HCT116 (cell line): ENCODE measurements around the gene TRHDE.

Source experiments
- CEBPB ChIP-seq: IDR thresholded peaks from 2 replicates; pipeline ENCODE4 v1.6.1; 2012; ENCODE audit warnings: low read depth
- EGR1 ChIP-seq: IDR thresholded peaks from 2 replicates; pipeline ENCODE4 v1.6.1; 2012; ENCODE audit warnings: low read depth
- ELF1 ChIP-seq: IDR thresholded peaks from 2 replicates; pipeline ENCODE4 v1.6.1; 2012; ENCODE audit warnings: low read depth, borderline replicate concordance
- POLR2A ChIP-seq: IDR thresholded peaks from 2 replicates; pipeline ENCODE4 v1.7.0; 2011; ENCODE audit warnings: borderline replicate concordance; ENCODE audit not compliant: insufficient read depth, insufficient read length; ENCODE audit errors: extremely low read depth
- POLR2AphosphoS5 ChIP-seq: IDR thresholded peaks from 2 replicates; pipeline ENCODE4 v1.6.1; 2011; ENCODE audit warnings: mild to moderate bottlenecking, low read depth, low read length, moderate library complexity
- RAD21 ChIP-seq: IDR thresholded peaks from 2 replicates; pipeline ENCODE4 v1.6.1; 2012; ENCODE audit warnings: low read depth, mild to moderate bottlenecking
- YY1 ChIP-seq: IDR thresholded peaks from 2 replicates; pipeline ENCODE4 v1.6.1; 2011; ENCODE audit warnings: low read length, low read depth, moderate library complexity, mild to moderate bottlenecking; ENCODE audit not compliant: insufficient replicate concordance; ENCODE audit errors: extremely low read depth
- ZFX ChIP-seq: fragments of 450-650 bp; IDR thresholded peaks from 2 replicates; pipeline ENCODE4 v1.6.1; 2017
- ZNF274 ChIP-seq: fragments of 200-500 bp; sonication (Bioruptor generic); IDR thresholded peaks from 2 replicates; pipeline ENCODE4 v1.6.1; 2014; ENCODE audit warnings: mild to moderate bottlenecking, low read depth, low read length, inconsistent platforms
- TF ChIP-seq, protein P1 (sequence below), 3 experiments: fragments of 200-600 bp in 1 of 3; sonication (generic) in 1 of 3; IDR thresholded peaks in 2 of 3; conservative IDR thresholded peaks in 1 of 3; 2 replicates each; pipeline ENCODE4 v1.5.1; 2012 to 2017; ENCODE audit warnings: low read depth in 2 of 3, low read length in 2 of 3, antibody characterized with exemption in 1 of 3, borderline replicate concordance in 1 of 3, control low read depth in 1 of 3, mild to moderate bottlenecking in 1 of 3, mixed read lengths in 1 of 3, mixed run types in 1 of 3, moderate library complexity in 1 of 3; ENCODE audit not compliant: insufficient read depth in 1 of 3
- TF ChIP-seq, protein P2 (sequence below): IDR thresholded peaks from 2 replicates; pipeline ENCODE4 v1.6.1; 2012
- TF ChIP-seq, protein P3 (sequence below): IDR thresholded peaks from 2 replicates; pipeline ENCODE4 v1.6.1; 2012

DNA sequence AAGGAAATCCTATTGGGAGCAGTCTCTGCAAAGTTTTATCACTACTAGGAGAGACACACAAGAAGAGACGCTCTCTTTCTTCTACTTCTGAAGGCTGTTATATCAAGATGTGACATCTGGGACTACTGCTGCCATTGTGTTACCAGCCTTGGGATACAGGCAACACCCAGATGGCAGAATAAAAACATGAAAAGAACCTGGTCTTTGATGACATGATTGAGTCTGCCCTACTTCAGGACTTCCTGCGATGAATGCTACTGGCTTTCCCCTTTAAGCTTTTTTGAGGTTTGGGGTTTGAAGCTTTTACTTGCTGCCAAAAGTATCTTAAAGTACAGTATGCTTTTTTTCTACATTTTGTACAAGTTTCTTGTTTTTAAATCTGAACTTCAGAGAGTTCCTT, 29.2 kb upstream of the TRHDE start:
- no peak for TF ChIP-seq YY1
- no peak for TF ChIP-seq ZNF274
- no peak for TF ChIP-seq POLR2AphosphoS5
- TF ChIP-seq POLR2A = no peak
- TF ChIP-seq, protein P1, sequence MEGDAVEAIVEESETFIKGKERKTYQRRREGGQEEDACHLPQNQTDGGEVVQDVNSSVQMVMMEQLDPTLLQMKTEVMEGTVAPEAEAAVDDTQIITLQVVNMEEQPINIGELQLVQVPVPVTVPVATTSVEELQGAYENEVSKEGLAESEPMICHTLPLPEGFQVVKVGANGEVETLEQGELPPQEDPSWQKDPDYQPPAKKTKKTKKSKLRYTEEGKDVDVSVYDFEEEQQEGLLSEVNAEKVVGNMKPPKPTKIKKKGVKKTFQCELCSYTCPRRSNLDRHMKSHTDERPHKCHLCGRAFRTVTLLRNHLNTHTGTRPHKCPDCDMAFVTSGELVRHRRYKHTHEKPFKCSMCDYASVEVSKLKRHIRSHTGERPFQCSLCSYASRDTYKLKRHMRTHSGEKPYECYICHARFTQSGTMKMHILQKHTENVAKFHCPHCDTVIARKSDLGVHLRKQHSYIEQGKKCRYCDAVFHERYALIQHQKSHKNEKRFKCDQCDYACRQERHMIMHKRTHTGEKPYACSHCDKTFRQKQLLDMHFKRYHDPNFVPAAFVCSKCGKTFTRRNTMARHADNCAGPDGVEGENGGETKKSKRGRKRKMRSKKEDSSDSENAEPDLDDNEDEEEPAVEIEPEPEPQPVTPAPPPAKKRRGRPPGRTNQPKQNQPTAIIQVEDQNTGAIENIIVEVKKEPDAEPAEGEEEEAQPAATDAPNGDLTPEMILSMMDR (IDR thresholded peaks at IDR 0.05 in 2 of 3, conservative IDR thresholded peaks at IDR 0.05 in 1 of 3; ENCODE audit: borderline replicate concordance in 1 of 3, insufficient read depth in 1 of 3, low read depth in 2 of 3, low read length in 2 of 3) = no peak
- TF ChIP-seq CEBPB = no peak
- TF ChIP-seq, protein P2, sequence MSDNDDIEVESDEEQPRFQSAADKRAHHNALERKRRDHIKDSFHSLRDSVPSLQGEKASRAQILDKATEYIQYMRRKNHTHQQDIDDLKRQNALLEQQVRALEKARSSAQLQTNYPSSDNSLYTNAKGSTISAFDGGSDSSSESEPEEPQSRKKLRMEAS = no peak
- no peak for TF ChIP-seq RAD21
- TF ChIP-seq, protein P3, sequence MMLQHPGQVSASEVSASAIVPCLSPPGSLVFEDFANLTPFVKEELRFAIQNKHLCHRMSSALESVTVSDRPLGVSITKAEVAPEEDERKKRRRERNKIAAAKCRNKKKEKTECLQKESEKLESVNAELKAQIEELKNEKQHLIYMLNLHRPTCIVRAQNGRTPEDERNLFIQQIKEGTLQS = no peak
- TF ChIP-seq ZFX = no peak
- no peak for TF ChIP-seq EGR1
- no peak for TF ChIP-seq ELF1
